T-cell (primary cell): ENCODE measurements around the gene TEAD1. TPM values are rescaled to one million over a fixed set of nuclear protein-coding genes. Genes with fewer than 3 reads are reported as not detected.

ENCODE experiments used
- ATAC-seq, 4 experiments: fragments of 200-7000 bp in 3 of 4; fragments of 150-1000 bp in 1 of 4; cut with Tn5 transposase; replicated peaks in 1 of 4; 1 replicate in 3 of 4; 2 replicates in 1 of 4; pipeline ENCODE4 v1.10.0; 2021; ENCODE audit warnings: moderate library complexity in 3 of 4, mild to moderate bottlenecking in 2 of 4, moderate number of reproducible peaks in 1 of 4
- CTCF ChIA-PET, 2 donors: fragments of 300-600 bp; sonication (Branson Sonifier 250); formaldehyde crosslinking; loops; one replicate each; lab custom pipeline; 2022; ENCODE audit warnings: antibody characterized with exemption in 2 of 2; lab: Charles Lee
- POLR2A ChIA-PET, 2 donors: fragments of 300-600 bp; sonication (Branson Sonifier 250); formaldehyde crosslinking; loops; one replicate each; lab custom pipeline; 2022; ENCODE audit warnings: antibody characterized with exemption in 2 of 2; lab: Charles Lee
- DNase-seq, 35 experiments: peaks; one replicate each; pipeline versions ENCODE4 v3.0.0 to v3.0.0-alpha.2; 2013 to 2023
- H3K27ac ChIP-seq: one replicate; pipeline ENCODE4 v1.5.1; 2013; ENCODE audit warnings: low read length
- H3K27me3 ChIP-seq, 2 experiments: replicated peaks in 1 of 2; 1 replicate in 1 of 2; 2 replicates in 1 of 2; pipeline versions ENCODE4 v1.6.1 to v1.7.0; 2013; ENCODE audit warnings: low read length in 1 of 2, mixed read lengths in 1 of 2; ENCODE audit not compliant: control insufficient read depth in 2 of 2, insufficient read depth in 2 of 2; ENCODE audit errors: extremely low read depth in 1 of 2
- H3K36me3 ChIP-seq, 2 donors: 1 replicate in 1 of 2; 2 replicates in 1 of 2; pipeline versions ENCODE4 v1.6.1 to v1.7.0; 2013; ENCODE audit warnings: low read length in 1 of 2; ENCODE audit not compliant: control insufficient read depth in 2 of 2, insufficient read depth in 1 of 2; ENCODE audit errors: extremely low read depth in 1 of 2
- H3K4me1 ChIP-seq, 2 experiments: 1 replicate in 1 of 2; 2 replicates in 1 of 2; pipeline versions ENCODE4 v1.6.1 to v1.7.0; 2013; ENCODE audit warnings: low read length in 2 of 2, mixed read lengths in 1 of 2; ENCODE audit not compliant: insufficient read depth in 2 of 2, control insufficient read depth in 1 of 2; ENCODE audit errors: extremely low read depth in 1 of 2
- H3K4me3 ChIP-seq, 2 donors: 1 replicate in 1 of 2; 2 replicates in 1 of 2; pipeline versions ENCODE4 v1.5.1 to v1.7.0; 2013; ENCODE audit warnings: mild to moderate bottlenecking in 2 of 2, low read length in 1 of 2, moderate library complexity in 1 of 2; ENCODE audit not compliant: control insufficient read depth in 1 of 2; ENCODE audit errors: extremely low read depth in 1 of 2
- H3K9me3 ChIP-seq: 2 replicates; pipeline ENCODE4 v1.7.0; 2013
- H3K27ac Mint-ChIP-seq, 2 donors: one replicate each; pipeline ENCODE4 v1.8.0; 2020 to 2021; ENCODE audit warnings: mild to moderate bottlenecking in 2 of 2, mixed read lengths in 2 of 2
- H3K27me3 Mint-ChIP-seq, 2 donors: one replicate each; pipeline ENCODE4 v1.8.0; 2021 to 2022; ENCODE audit warnings: mixed read lengths in 2 of 2
- H3K36me3 Mint-ChIP-seq: one replicate; pipeline ENCODE4 v1.8.0; 2021; ENCODE audit warnings: mixed read lengths
- H3K4me1 Mint-ChIP-seq, 3 donors: one replicate each; pipeline ENCODE4 v1.8.0; 2020 to 2022; ENCODE audit warnings: mixed read lengths in 3 of 3, mild to moderate bottlenecking in 1 of 3
- H3K4me3 Mint-ChIP-seq, 3 donors: one replicate each; pipeline ENCODE4 v1.8.0; 2020 to 2022; ENCODE audit warnings: mild to moderate bottlenecking in 3 of 3, mixed read lengths in 3 of 3, moderate library complexity in 3 of 3
- H3K9me3 Mint-ChIP-seq, 3 donors: one replicate each; pipeline ENCODE4 v1.8.0; 2020 to 2022; ENCODE audit warnings: mixed read lengths in 3 of 3
- WGBS: methylation state at CpG from one replicate; pipeline ENCODE4 v1.1.5; 2013; ENCODE audit warnings: missing lambda C conversion rate; ENCODE audit not compliant: insufficient coverage; 5-methylcytosine and 5-hydroxymethylcytosine counted together
- total RNA-seq, 35 experiments: library from RNA in 6 of 35; stranded (reverse) in 6 of 35; fragments of 120-200 nt in 1 of 35; gene quantifications; one replicate each; pipeline versions ENCODE4 v1.2.1 to v1.2.4 and lab custom pipeline; 2013 to 2026

The TEAD1 gene
- total RNA-seq, 5 donors from 2014 or later (not counting 1 experiment from before 2014, with no cell fraction given): 0.20 to 0.72 (median 0.44) TPM; not detected in 1

- H3K4me1 ChIP-seq: no peaks in the 10 kb centered on the region
- CTCF ChIA-PET: interaction anchor here in 1 of 2 donors (0.9 kb wide), 1 partner anchor 361 kb away, joined by 3 read pairs; no protein-coding TSS in a partner anchor
- no peaks in the 10 kb centered on the region for H3K36me3 ChIP-seq
- H3K4me1 Mint-ChIP-seq: no peaks in the 10 kb centered on the region
- ATAC-seq (no peak), DNase-seq (no peak)
- no peak overlapping the region for H3K27ac Mint-ChIP-seq
- H3K36me3 Mint-ChIP-seq: no peaks in the 10 kb centered on the region
- H3K27ac ChIP-seq: no peak overlapping the region
- H3K9me3 ChIP-seq: no peaks in the 10 kb centered on the region
- no peaks in the 10 kb centered on the region for H3K9me3 Mint-ChIP-seq
- H3K27me3 Mint-ChIP-seq: peaks cover 27 to 48% of the 10 kb centered on the region in 2 donors
- no peak overlapping the region for H3K4me3 ChIP-seq
- H3K4me3 Mint-ChIP-seq: no peak overlapping the region
- POLR2A ChIA-PET: no interaction called here
- H3K27me3 ChIP-seq: peaks cover 0 to 14% of the 10 kb centered on the region in 2 experiments
- WGBS: 96% methylated on average over 3 of the region's 7 CpGs
Observed at GRCh38 chr11:12983336-12983735, 309.1 kb downstream of the TEAD1 start.

GRCh38 chr11:12986194-12986898 is 312.1 kb downstream of the TEAD1 start:
- Histone ChIP-seq H3K27me3 (peaks cover 0 to 10% of the 10 kb centered on the region in 2 experiments), H3K36me3 (no peaks in the 10 kb centered on the region), H3K4me1 (no peaks in the 10 kb centered on the region), H3K27ac (no peak overlapping the region), H3K9me3 (no peaks in the 10 kb centered on the region), H3K4me3 (no peak overlapping the region)
- Mint-ChIP-seq H3K36me3 (no peaks in the 10 kb centered on the region), H3K4me1 (no peaks in the 10 kb centered on the region), H3K4me3 (no peak overlapping the region), H3K9me3 (no peaks in the 10 kb centered on the region), H3K27me3 (peaks cover 20 to 41% of the 10 kb centered on the region in 2 donors), H3K27ac (no peak overlapping the region)
- CTCF ChIA-PET: no interaction called here
- POLR2A ChIA-PET: no interaction called here
- DNase-seq: no peak
- 93% methylated on average over 2 of the region's 8 CpGs for WGBS
- ATAC-seq: no peak

- Mint-ChIP-seq H3K4me3 (no peak overlapping the region), H3K4me1 (no peaks in the 10 kb centered on the region), H3K9me3 (no peaks in the 10 kb centered on the region), H3K27me3 (peaks cover 11 to 21% of the 10 kb centered on the region in 2 donors), H3K27ac (no peak overlapping the region), H3K36me3 (no peaks in the 10 kb centered on the region)
- Histone ChIP-seq H3K9me3 (no peaks in the 10 kb centered on the region), H3K4me3 (no peak overlapping the region), H3K36me3 (no peaks in the 10 kb centered on the region), H3K27me3 (peaks cover 0 to 3% of the 10 kb centered on the region in 2 experiments), H3K27ac (no peak overlapping the region), H3K4me1 (no peaks in the 10 kb centered on the region)
- WGBS: 83% methylated on average over 5 of the region's 13 CpGs
- DNase-seq (no peak), ATAC-seq (no peak)
- CTCF ChIA-PET: no interaction called here
- POLR2A ChIA-PET: no interaction called here
Observed at GRCh38 chr11:12989428-12990161, 315.4 kb downstream of the TEAD1 start.

- DNase-seq (no peak), ATAC-seq (no peak)
- CTCF ChIA-PET: no interaction called here
- Histone ChIP-seq H3K36me3 (no peaks in the 10 kb centered on the region), H3K27ac (no peak overlapping the region), H3K4me3 (no peak overlapping the region), H3K9me3 (no peaks in the 10 kb centered on the region), H3K27me3 (peaks cover 0 to 3% of the 10 kb centered on the region in 2 experiments), H3K4me1 (no peaks in the 10 kb centered on the region)
- H3K27me3 Mint-ChIP-seq: peaks cover 10 to 20% of the 10 kb centered on the region in 2 donors
- no peak overlapping the region for H3K27ac Mint-ChIP-seq
- H3K4me1 Mint-ChIP-seq: no peaks in the 10 kb centered on the region
- no CpG with 5 or more reads among the region's 1 CpG for WGBS
- H3K9me3 Mint-ChIP-seq: no peaks in the 10 kb centered on the region
- H3K4me3 Mint-ChIP-seq: no peak overlapping the region
- POLR2A ChIA-PET: no interaction called here
- H3K36me3 Mint-ChIP-seq: no peaks in the 10 kb centered on the region
Observed at GRCh38 chr11:12990162-12990480, 315.9 kb downstream of the TEAD1 start.

GRCh38 chr11:12991426-12991825 is 317.2 kb downstream of the TEAD1 start:
- no peak for ATAC-seq
- no CpG with 5 or more reads among the region's 1 CpG for WGBS
- H3K27me3 ChIP-seq: peaks cover 0 to 3% of the 10 kb centered on the region in 2 experiments
- H3K4me1 Mint-ChIP-seq: no peaks in the 10 kb centered on the region
- peaks cover 0 to 6% (median 5%) of the 10 kb centered on the region in 3 donors for H3K9me3 Mint-ChIP-seq
- H3K4me1 ChIP-seq: no peaks in the 10 kb centered on the region
- no peak overlapping the region for H3K27ac ChIP-seq
- no peak overlapping the region for H3K4me3 ChIP-seq
- no peak for DNase-seq
- CTCF ChIA-PET: no interaction called here
- H3K36me3 ChIP-seq: no peaks in the 10 kb centered on the region
- no peaks in the 10 kb centered on the region for H3K36me3 Mint-ChIP-seq
- no peaks in the 10 kb centered on the region for H3K9me3 ChIP-seq
- H3K27ac Mint-ChIP-seq: no peak overlapping the region
- POLR2A ChIA-PET: no interaction called here
- H3K27me3 Mint-ChIP-seq: peaks cover 1 to 13% of the 10 kb centered on the region in 2 donors
- no peak overlapping the region for H3K4me3 Mint-ChIP-seq

GRCh38 chr11:12993626-12994025 is 319.4 kb downstream of the TEAD1 start:
- H3K4me3 ChIP-seq: no peak overlapping the region
- no peak overlapping the region for H3K27ac Mint-ChIP-seq
- H3K4me1 ChIP-seq: no peaks in the 10 kb centered on the region
- ATAC-seq (no peak), DNase-seq (no peak)
- ChIA-PET POLR2A (no interaction called here), CTCF (no interaction called here)
- H3K9me3 Mint-ChIP-seq: peaks cover 0 to 6% (median 5%) of the 10 kb centered on the region in 3 donors
- H3K4me1 Mint-ChIP-seq: no peaks in the 10 kb centered on the region
- 67% methylated on average over 1 of the region's 1 CpG for WGBS
- no peaks in the 10 kb centered on the region for H3K27me3 ChIP-seq
- H3K4me3 Mint-ChIP-seq: no peak overlapping the region
- H3K36me3 Mint-ChIP-seq: no peaks in the 10 kb centered on the region
- H3K27ac ChIP-seq: no peak overlapping the region
- no peaks in the 10 kb centered on the region for H3K9me3 ChIP-seq
- peaks cover 1 to 8% of the 10 kb centered on the region in 2 donors for H3K27me3 Mint-ChIP-seq
- H3K36me3 ChIP-seq: no peaks in the 10 kb centered on the region
